HEK293 (cell line): ENCODE results near the gene CYB5R2.

ENCODE experiments used
- CTCF ChIA-PET: fragments of 350-600 bp; formaldehyde crosslinking; extraction: SDS; loops from one replicate; lab custom pipeline; 2021; ENCODE audit warnings: antibody characterized with exemption; lab: Yijun Ruan, JAX
- POLR2A ChIA-PET: fragments of 300-600 bp; formaldehyde crosslinking; extraction: SDS; loops from one replicate; lab custom pipeline; 2020; ENCODE audit warnings: antibody characterized with exemption, inconsistent platforms; lab: Yijun Ruan, JAX
- H3K27ac ChIP-seq: fragments of 200-500 bp; sonication (Bioruptor generic); 2 replicates; pipeline ENCODE4 v1.5.1; 2014; ENCODE audit warnings: low read depth, low read length, control low read depth, inconsistent platforms; ENCODE audit errors: extremely low read depth
- H3K36me3 ChIP-seq, 2 experiments: fragments of 200-500 bp in 1 of 2; sonication (Bioruptor generic) in 1 of 2; 1 replicate in 1 of 2; 2 replicates in 1 of 2; pipeline ENCODE4 v1.5.1; 2014 to 2017; ENCODE audit warnings: inconsistent platforms in 2 of 2, low read length in 2 of 2; ENCODE audit not compliant: control insufficient read depth in 2 of 2, insufficient read depth in 1 of 2
- H3K4me1 ChIP-seq: fragments of 200-500 bp; sonication (Bioruptor generic); 2 replicates; pipeline ENCODE4 v1.5.1; 2014; ENCODE audit warnings: mild to moderate bottlenecking, low read length, inconsistent platforms; ENCODE audit not compliant: control insufficient read depth, insufficient read depth
- H3K4me3 ChIP-seq: 2 replicates; pipeline ENCODE4 v1.5.1; 2011; ENCODE audit warnings: low read depth, mild to moderate bottlenecking, control low read depth, low read length, moderate library complexity
- H3K9me3 ChIP-seq: fragments of 200-500 bp; sonication (Bioruptor generic); 2 replicates; pipeline ENCODE4 v1.5.1; 2014; ENCODE audit warnings: low read depth, low read length, inconsistent platforms; ENCODE audit not compliant: control insufficient read depth, insufficient read depth
- BCL11B ChIP-seq: fragments of 450-650 bp; formaldehyde crosslinking; IDR thresholded peaks from 2 replicates; pipeline ENCODE4 v1.5.1; 2016; ENCODE audit warnings: low read depth, missing biosample characterization, missing genetic modification characterization
- KLF7 ChIP-seq: fragments of 450-650 bp; formaldehyde crosslinking; IDR thresholded peaks from 2 replicates; pipeline ENCODE4 v1.5.1; 2016; ENCODE audit warnings: missing biosample characterization, missing genetic modification characterization, borderline replicate concordance
- OSR2 ChIP-seq: fragments of 450-650 bp; formaldehyde crosslinking; IDR thresholded peaks from 2 replicates; pipeline ENCODE4 v1.5.1; 2016; ENCODE audit warnings: missing biosample characterization, missing genetic modification characterization
- RBAK ChIP-seq: fragments of 450-650 bp; formaldehyde crosslinking; IDR thresholded peaks from 2 replicates; pipeline ENCODE4 v1.5.1; 2016; ENCODE audit warnings: missing biosample characterization, missing genetic modification characterization
- SALL2 ChIP-seq: fragments of 450-650 bp; formaldehyde crosslinking; IDR thresholded peaks from 2 replicates; pipeline ENCODE4 v1.5.0; 2017; ENCODE audit warnings: missing biosample characterization, mild to moderate bottlenecking, missing genetic modification characterization, borderline replicate concordance
- SETDB1 ChIP-seq: IDR thresholded peaks from one replicate; pipeline ENCODE4 v1.6.1; 2017; ENCODE audit warnings: mild to moderate bottlenecking, low read length, moderate library complexity, mixed read lengths; ENCODE audit not compliant: insufficient read length
- ZBTB11 ChIP-seq: fragments of 450-650 bp; formaldehyde crosslinking; conservative IDR thresholded peaks from 2 replicates; pipeline ENCODE4 v1.5.1; 2016; ENCODE audit warnings: low read depth, missing biosample characterization, missing genetic modification characterization
- ZBTB8A ChIP-seq: fragments of 450-650 bp; formaldehyde crosslinking; IDR thresholded peaks from 2 replicates; pipeline ENCODE4 v1.5.1; 2016; ENCODE audit warnings: missing biosample characterization, missing genetic modification characterization
- ZNF16 ChIP-seq: fragments of 450-650 bp; formaldehyde crosslinking; IDR thresholded peaks from 2 replicates; pipeline ENCODE4 v1.5.1; 2016; ENCODE audit warnings: low read depth, missing biosample characterization, missing genetic modification characterization
- ZNF324 ChIP-seq: fragments of 450-650 bp; formaldehyde crosslinking; IDR thresholded peaks from 2 replicates; pipeline ENCODE4 v1.5.1; 2016; ENCODE audit warnings: missing biosample characterization, missing genetic modification characterization
- ZNF394 ChIP-seq: fragments of 450-650 bp; formaldehyde crosslinking; IDR thresholded peaks from 2 replicates; pipeline ENCODE4 v1.5.1; 2016; ENCODE audit warnings: missing biosample characterization, missing genetic modification characterization, mild to moderate bottlenecking, moderate library complexity, borderline replicate concordance
- ZNF404 ChIP-seq: fragments of 450-650 bp; formaldehyde crosslinking; IDR thresholded peaks from 2 replicates; pipeline ENCODE4 v1.5.1; 2017; ENCODE audit warnings: missing biosample characterization, missing genetic modification characterization
- ZNF416 ChIP-seq: fragments of 450-650 bp; formaldehyde crosslinking; IDR thresholded peaks from 2 replicates; pipeline ENCODE4 v1.5.1; 2016; ENCODE audit warnings: missing biosample characterization, missing genetic modification characterization
- ZNF423 ChIP-seq: fragments of 450-650 bp; formaldehyde crosslinking; IDR thresholded peaks from 2 replicates; pipeline ENCODE4 v1.5.1; 2016; ENCODE audit warnings: missing biosample characterization, missing genetic modification characterization
- ZNF48 ChIP-seq: fragments of 450-650 bp; formaldehyde crosslinking; IDR thresholded peaks from 2 replicates; pipeline ENCODE4 v1.5.1; 2016; ENCODE audit warnings: missing biosample characterization, missing genetic modification characterization
- ZNF624 ChIP-seq: fragments of 450-650 bp; formaldehyde crosslinking; IDR thresholded peaks from 2 replicates; pipeline ENCODE4 v1.5.1; 2017; ENCODE audit warnings: missing biosample characterization, missing genetic modification characterization
- ZNF664 ChIP-seq: fragments of 450-650 bp; formaldehyde crosslinking; IDR thresholded peaks from 2 replicates; pipeline ENCODE4 v1.5.1; 2016; ENCODE audit warnings: missing biosample characterization, missing genetic modification characterization
- ZNF704 ChIP-seq: fragments of 450-650 bp; formaldehyde crosslinking; IDR thresholded peaks from 2 replicates; pipeline ENCODE4 v1.5.1; 2016; ENCODE audit warnings: missing biosample characterization, missing genetic modification characterization
- ZNF76 ChIP-seq: fragments of 450-650 bp; formaldehyde crosslinking; IDR thresholded peaks from 2 replicates; pipeline ENCODE4; 2016; ENCODE audit warnings: low read depth, missing biosample characterization, missing genetic modification characterization, borderline replicate concordance
- ZNF792 ChIP-seq: fragments of 450-650 bp; formaldehyde crosslinking; IDR thresholded peaks from 2 replicates; pipeline ENCODE4 v1.5.1; 2016; ENCODE audit warnings: missing biosample characterization, missing genetic modification characterization
- ZSCAN18 ChIP-seq: fragments of 450-650 bp; formaldehyde crosslinking; IDR thresholded peaks from 2 replicates; pipeline ENCODE4 v1.5.1; 2016; ENCODE audit warnings: missing biosample characterization, missing genetic modification characterization
- TF ChIP-seq, protein P1 (sequence below): fragments of 450-650 bp; formaldehyde crosslinking; IDR thresholded peaks from 2 replicates; pipeline ENCODE4 v1.5.1; 2017; ENCODE audit warnings: missing biosample characterization, missing genetic modification characterization

CYB5R2 gene

GRCh38 chr11:7677071-7677470, 3.8 kb upstream of the CYB5R2 start (continued):
- no peak for TF ChIP-seq KLF7 (tag by site-specific recombination)
- no peak for TF ChIP-seq ZNF404 (tag by site-specific recombination)
- TF ChIP-seq ZNF324 (tag by site-specific recombination), result no peak
- no peak for TF ChIP-seq ZNF48 (tag by site-specific recombination)
- no peak for TF ChIP-seq ZNF792 (tag by site-specific recombination)
- no peak for TF ChIP-seq ZNF704 (tag by site-specific recombination)
- TF ChIP-seq OSR2 (tag by site-specific recombination), result no peak
- no peak for TF ChIP-seq ZNF16 (tag by site-specific recombination)
- no peak for TF ChIP-seq ZNF76 (tag by site-specific recombination)
- TF ChIP-seq ZBTB11 (tag by site-specific recombination), result no peak
- TF ChIP-seq, protein P1, sequence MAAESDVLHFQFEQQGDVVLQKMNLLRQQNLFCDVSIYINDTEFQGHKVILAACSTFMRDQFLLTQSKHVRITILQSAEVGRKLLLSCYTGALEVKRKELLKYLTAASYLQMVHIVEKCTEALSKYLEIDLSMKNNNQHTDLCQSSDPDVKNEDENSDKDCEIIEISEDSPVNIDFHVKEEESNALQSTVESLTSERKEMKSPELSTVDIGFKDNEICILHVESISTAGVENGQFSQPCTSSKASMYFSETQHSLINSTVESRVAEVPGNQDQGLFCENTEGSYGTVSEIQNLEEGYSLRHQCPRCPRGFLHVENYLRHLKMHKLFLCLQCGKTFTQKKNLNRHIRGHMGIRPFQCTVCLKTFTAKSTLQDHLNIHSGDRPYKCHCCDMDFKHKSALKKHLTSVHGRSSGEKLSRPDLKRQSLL (tag by site-specific recombination), result no peak
- TF ChIP-seq SALL2 (tag by site-specific recombination), result no peak
- peak; percentile 81 for TF ChIP-seq SETDB1
- TF ChIP-seq ZNF664 (tag by site-specific recombination), result no peak

DNA sequence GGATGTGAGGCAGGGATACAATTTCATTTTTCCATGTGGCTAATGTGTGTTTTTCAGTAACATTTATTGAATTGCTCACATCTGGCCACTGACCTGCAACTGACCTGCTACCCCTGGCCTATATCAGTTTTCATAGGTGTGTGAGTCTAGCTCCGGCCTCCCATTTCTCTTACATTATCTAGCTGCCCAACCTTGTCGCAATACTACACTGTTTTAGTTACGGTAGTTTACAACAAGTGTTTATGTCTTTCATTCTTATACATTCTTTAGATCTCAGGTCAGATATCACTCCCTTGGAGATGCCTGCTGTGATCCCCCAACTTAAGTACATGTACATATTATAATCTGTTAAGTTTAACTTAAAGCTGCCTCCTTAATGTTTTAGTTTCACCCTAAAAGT, 2.3 kb upstream of the CYB5R2 start:
- Histone ChIP-seq H3K27ac (no peak overlapping the region), H3K36me3 (no peaks in the 10 kb centered on the region), H3K9me3 (no peaks in the 10 kb centered on the region), H3K4me1 (no peaks in the 10 kb centered on the region), H3K4me3 (no peak overlapping the region)
- CTCF ChIA-PET, result interaction anchor here (1.4 kb wide), 2 partner anchors 10 to 16 kb away, joined by 4 to 8 read pairs; no protein-coding TSS in a partner anchor
- TF ChIP-seq ZBTB8A (tag by site-specific recombination) (no peak), ZNF423 (no peak), BCL11B (tag by site-specific recombination) (no peak), ZNF394 (tag by site-specific recombination) (no peak), RBAK (tag by site-specific recombination) (no peak), ZNF416 (tag by site-specific recombination) (no peak), ZNF624 (no peak), ZSCAN18 (tag by site-specific recombination) (no peak)
- POLR2A ChIA-PET, result no interaction called here
